Brain microvascular endothelial cell (primary cell): ENCODE measurements around the gene BCKDHB.

Source experiments
- DNase-seq: peaks from one replicate; pipeline ENCODE4 v3.0.0-alpha.2; 2020
- H3K27ac ChIP-seq: fragments of 250-450 bp; sonication (Bioruptor Pico); 2 replicates; pipeline ENCODE4 v1.5.1; 2020; ENCODE audit warnings: mild to moderate bottlenecking, moderate library complexity
- H3K27me3 ChIP-seq: fragments of 250-450 bp; sonication (Bioruptor Pico); replicated peaks from 2 replicates; pipeline ENCODE4 v1.5.1; 2020; ENCODE audit warnings: mild to moderate bottlenecking
- H3K36me3 ChIP-seq: fragments of 250-450 bp; sonication (Bioruptor Pico); replicated peaks from 2 replicates; pipeline ENCODE4 v1.5.1; 2020; ENCODE audit warnings: mild to moderate bottlenecking
- H3K4me3 ChIP-seq: 2 replicates; pipeline ENCODE4 v1.5.1; 2011; ENCODE audit warnings: low read depth, mild to moderate bottlenecking, control low read depth, low read length, moderate library complexity
- CTCF ChIP-seq: IDR thresholded peaks from 2 replicates; pipeline ENCODE4 v1.5.1; 2011; ENCODE audit warnings: low read depth, mild to moderate bottlenecking, moderate library complexity, low read length, control low read depth, inconsistent platforms; ENCODE audit errors: missing control alignments
- in situ Hi-C: cut with HindIII; loops from 2 replicates; pipeline ENCODE4 v1.10.0; 2017; ENCODE audit warnings: low sequenced_read_pairs, low pct_ligation_motif_present

Gene BCKDHB

GRCh38 chr6:80325742-80326141 lies 219.3 kb downstream of the BCKDHB start:
- H3K27me3 ChIP-seq, result no peaks in the 10 kb centered on the region
- H3K4me3 ChIP-seq, result no peak overlapping the region
- in situ Hi-C loops, result no loop called here
- no peak for DNase-seq
- H3K36me3 ChIP-seq, result no peaks in the 10 kb centered on the region
- no peak overlapping the region for H3K27ac ChIP-seq
- TF ChIP-seq CTCF, result no peak

GRCh38 chr6:80328652-80329051 lies 222.2 kb downstream of the BCKDHB start:
- in situ Hi-C loops, result no loop called here
- H3K36me3 ChIP-seq, result no peaks in the 10 kb centered on the region
- H3K4me3 ChIP-seq, result no peak overlapping the region
- H3K27ac ChIP-seq, result no peak overlapping the region
- H3K27me3 ChIP-seq, result no peaks in the 10 kb centered on the region
- no peak for DNase-seq
- TF ChIP-seq CTCF, result no peak

- no peak overlapping the region for H3K4me3 ChIP-seq
- H3K27me3 ChIP-seq, result no peaks in the 10 kb centered on the region
- no peak for TF ChIP-seq CTCF
- no peak overlapping the region for H3K27ac ChIP-seq
- in situ Hi-C loops, result no loop called here
- no peaks in the 10 kb centered on the region for H3K36me3 ChIP-seq
- DNase-seq, result no peak
These were observed 223.0 kb downstream of the BCKDHB start for GRCh38 chr6:80329496-80329895.

GRCh38 chr6:80330961-80331360 lies 224.5 kb downstream of the BCKDHB start:
- H3K27me3 ChIP-seq, result no peaks in the 10 kb centered on the region
- no peak overlapping the region for H3K27ac ChIP-seq
- no peak for TF ChIP-seq CTCF
- no peaks in the 10 kb centered on the region for H3K36me3 ChIP-seq
- DNase-seq, result no peak
- in situ Hi-C loops, result no loop called here
- H3K4me3 ChIP-seq, result no peak overlapping the region

- no peak overlapping the region for H3K4me3 ChIP-seq
- no peak for TF ChIP-seq CTCF
- no peaks in the 10 kb centered on the region for H3K27me3 ChIP-seq
- in situ Hi-C loops, result no loop called here
- no peaks in the 10 kb centered on the region for H3K36me3 ChIP-seq
- H3K27ac ChIP-seq, result no peak overlapping the region
- DNase-seq, result no peak
These were observed 225.1 kb downstream of the BCKDHB start for GRCh38 chr6:80331522-80331921.

- no peak for TF ChIP-seq CTCF
These were observed 225.5 kb downstream of the BCKDHB start for GRCh38 chr6:80331974-80332373.

More at GRCh38 chr6:80331974-80332373, 225.5 kb downstream of the BCKDHB start:
- Histone ChIP-seq H3K36me3 (no peaks in the 10 kb centered on the region), H3K27me3 (no peaks in the 10 kb centered on the region), H3K4me3 (no peak overlapping the region), H3K27ac (no peak overlapping the region)
- no peak for DNase-seq
- in situ Hi-C loops, result no loop called here
